Stimulated activated CD4-positive, alpha-beta T cell treated with anti-CD3 and anti-CD28 coated beads, Interleukin-2, amount 100 ng/mL, for 4 hours (primary cell): ENCODE data around the gene TRIM63.

ENCODE experiments used
- DNase-seq: peaks from one replicate; pipeline ENCODE4 v3.0.0-alpha.2; 2020; ENCODE audit warnings: low read depth

The TRIM63 gene

DNA sequence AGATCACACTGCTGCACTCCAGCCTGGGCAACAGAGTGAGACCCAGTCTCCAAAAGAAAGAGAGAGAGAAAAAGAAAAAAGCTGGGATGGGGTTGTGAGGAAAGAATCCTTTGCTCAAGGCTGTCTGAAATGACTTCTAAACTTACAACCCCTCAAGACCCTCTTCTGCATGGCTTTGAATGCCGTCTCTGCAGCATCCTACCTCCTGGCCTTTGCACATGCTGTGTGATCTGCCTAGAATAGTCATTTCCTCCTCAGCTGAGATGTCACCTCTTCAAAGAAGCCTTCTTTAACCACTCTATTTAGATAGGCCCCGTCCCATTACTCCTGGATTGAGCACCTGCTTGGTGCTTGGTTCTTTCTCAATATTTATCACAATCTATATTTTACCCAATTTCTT lies 17.4 kb upstream of the TRIM63 start:
- DNase-seq = no peak

GRCh38 chr1:26084091-26084561 lies 16.7 kb upstream of the TRIM63 start:
- no peak for DNase-seq

DNA sequence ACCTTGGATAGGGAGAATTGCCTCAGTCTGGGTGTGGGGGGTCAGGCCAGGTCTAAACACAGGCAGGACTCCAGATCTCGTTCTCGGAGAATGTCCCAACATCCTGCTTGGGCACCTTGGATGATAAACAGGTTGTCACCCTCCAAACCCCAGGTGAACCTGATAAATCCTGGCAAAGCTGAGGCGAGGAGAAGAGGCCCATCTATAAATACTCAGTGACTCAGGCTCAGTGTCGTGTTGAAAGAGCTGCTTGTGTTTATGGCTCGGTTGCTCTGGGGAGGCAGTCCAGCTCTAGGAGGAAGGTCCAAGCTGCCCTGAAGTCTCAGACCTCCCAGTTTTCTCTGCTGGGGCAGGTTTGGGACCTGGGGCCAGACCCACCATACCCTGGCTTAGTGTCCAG lies 15.8 kb upstream of the TRIM63 start:
- no peak for DNase-seq

GRCh38 chr1:26082020-26082350 lies 14.6 kb upstream of the TRIM63 start:
- no peak for DNase-seq

DNA sequence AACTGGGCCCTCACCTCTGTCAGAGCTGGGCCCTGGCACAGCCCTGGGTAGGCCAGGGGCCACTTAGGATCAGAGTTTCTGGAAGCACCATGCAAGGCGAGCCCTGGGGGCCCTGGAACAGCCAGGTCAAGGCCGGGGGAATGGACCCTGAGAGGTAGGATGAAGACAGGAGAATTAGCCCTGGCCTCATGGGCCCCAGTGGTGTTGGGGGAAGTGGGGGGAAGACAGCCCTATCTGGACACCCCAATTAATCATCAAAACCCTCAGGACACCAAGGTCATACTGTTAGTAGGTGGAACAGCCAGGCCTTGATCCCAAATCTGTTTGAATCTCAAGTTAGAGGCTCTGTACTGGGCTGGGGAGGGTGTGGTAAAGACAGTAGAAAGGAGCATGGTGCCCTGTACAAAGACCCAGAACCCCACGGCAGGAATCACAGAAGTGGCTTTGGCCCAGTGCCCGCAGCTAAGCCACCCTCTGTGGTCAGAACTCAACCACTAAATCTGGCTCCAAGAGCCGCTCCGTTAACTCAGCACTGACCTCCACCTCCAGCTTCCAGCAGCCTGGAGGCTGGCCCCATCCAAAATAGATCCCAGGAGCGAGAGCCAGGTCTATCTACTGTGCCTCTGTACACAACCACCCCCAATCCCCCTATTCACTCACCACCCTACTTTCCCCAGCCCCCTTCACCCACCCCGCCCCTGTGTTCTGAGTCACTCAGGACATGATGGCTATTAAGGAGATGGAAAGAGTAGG lies 14.0 kb upstream of the TRIM63 start:
- no peak for DNase-seq

GRCh38 chr1:26079960-26080814 lies 12.8 kb upstream of the TRIM63 start:
- DNase-seq = no peak

GRCh38 chr1:26079178-26079563 lies 11.7 kb upstream of the TRIM63 start:
- no peak for DNase-seq

GRCh38 chr1:26078286-26079177 lies 11.1 kb upstream of the TRIM63 start:
- no peak for DNase-seq

DNA sequence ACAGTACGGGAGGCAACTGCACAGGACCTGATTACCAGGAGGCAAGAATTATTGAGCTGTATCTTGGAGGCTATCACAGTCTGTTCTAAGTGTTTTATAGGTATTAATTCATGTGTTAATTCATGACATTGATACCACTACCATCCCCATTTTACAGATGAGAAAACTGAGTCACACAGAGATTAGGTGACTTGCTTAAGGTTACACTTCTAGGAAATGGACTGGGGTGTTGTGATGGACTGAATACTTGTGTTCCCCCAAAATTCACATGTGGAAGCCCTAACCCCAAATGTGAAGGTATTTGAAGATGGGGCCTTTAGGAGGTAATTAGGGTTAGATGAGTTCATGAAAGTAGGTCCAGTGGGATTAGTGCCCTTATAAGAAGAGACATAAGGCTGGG lies 10.1 kb upstream of the TRIM63 start:
- no peak for DNase-seq

DNA sequence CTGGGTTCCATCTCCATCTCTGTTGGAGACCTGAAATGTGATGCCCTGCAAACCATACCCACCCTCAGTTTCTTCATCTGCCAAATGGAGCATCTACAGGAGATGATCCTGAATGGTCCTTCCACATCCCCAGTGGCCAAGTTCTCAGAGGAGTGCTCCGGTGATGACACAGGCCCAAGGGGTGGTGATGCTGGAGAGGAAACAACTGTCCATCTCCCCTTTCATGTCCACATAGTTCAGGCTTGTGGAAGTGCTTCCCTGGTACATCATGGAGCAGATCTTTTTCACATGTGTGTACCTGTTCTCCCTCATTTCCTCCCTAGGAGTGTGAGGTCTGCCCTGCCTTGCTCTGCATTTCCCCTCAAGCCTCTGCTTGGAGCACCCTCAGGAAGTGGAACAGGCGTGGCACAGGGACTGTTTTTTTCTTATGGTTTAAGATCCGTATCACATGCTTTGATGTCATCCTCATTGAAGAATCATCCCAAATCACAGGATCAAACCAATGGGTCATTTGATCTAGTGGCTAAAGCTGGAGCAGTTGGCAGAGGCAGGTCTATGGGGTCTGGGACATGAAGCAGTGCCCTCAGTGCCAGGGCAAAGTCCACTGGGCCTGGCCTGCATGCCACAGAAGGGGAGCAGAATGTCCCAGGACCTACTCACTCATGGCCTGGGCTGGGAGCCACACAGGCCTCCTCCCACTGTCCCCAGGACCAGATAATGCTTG lies 8.2 kb upstream of the TRIM63 start:
- DNase-seq = no peak

- DNase-seq = no peak
These were observed 4.9 kb upstream of the TRIM63 start for GRCh38 chr1:26072305-26072704.

DNA sequence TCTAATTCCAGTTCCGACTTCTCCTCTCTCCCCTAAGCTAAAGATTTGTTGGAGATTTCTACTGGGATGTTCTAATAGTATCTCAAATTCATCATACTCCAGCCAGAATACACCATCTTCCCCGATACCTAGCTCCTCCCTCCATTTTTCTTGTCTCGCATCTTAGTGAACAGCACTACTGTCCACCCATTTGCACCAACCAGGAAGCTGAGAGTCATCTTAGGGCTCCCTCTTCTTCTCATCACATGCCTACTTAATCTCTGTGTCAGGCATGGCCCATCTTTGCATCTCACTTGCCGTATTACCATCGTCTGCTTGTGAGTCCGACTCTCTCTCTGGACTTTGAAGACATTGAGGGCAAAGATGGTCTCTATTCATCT lies 3.5 kb upstream of the TRIM63 start:
- DNase-seq = no peak

GRCh38 chr1:26070296-26070962 lies 3.0 kb upstream of the TRIM63 start:
- no peak for DNase-seq

DNA sequence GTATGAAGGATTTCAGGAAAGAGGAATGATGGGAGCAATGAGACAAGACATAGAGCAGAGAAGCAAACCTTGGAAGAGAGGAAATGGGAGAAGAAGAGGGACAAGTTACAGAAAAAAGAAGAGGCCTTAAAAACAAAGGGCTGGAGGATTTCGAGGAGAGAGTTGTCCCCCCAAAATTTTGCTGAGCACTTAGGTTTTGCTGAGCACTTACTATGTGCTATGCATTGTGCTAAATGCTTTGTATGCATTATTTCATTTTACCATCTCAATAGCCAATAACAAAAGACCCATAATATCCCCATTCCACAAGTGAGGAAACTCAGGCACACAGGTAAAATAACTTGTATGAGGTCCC lies 2.5 kb upstream of the TRIM63 start:
- DNase-seq = no peak

DNA sequence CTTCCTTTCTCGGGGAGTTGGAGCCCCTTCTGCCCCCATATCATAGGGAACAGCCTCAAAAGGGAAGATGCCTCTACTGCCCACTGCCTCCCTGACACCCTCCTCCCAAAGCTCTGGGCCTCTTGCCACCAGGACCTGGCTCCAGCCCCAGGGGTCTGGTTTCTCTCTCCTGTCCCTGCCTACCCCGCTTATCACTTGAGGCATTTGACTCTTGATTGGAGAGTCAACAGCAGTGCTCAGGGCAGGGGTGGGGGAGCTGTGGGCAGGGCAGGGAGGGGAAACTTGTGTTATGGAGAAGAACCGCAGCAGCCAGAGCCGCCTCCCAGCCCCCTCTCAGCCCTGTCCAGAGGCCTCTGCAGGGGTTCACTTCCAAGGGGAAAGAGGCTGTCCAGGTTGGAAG lies 573 bp downstream of the TRIM63 start:
- no peak for DNase-seq

- no peak for DNase-seq
These were observed 1.3 kb downstream of the TRIM63 start for GRCh38 chr1:26066160-26066559.

DNA sequence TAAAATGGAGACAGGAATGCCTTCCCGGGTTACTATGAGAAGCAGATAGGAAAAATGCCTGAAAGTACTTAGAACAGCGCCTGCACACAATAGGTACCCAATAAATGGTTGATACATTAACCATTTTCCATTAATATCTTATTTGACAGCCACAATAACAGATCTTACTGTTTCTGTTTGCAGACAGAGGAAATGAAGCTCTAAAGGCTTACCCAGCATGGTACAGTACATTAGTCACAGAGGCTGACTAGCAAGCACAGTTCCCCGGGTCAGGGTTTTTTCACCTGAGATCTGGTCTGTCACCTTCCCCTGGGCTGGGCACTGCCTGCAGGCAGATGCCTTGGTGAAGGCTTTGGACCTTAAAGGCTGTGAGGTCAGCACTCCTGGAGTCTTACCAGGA lies 2.9 kb downstream of the TRIM63 start:
- no peak for DNase-seq

DNA sequence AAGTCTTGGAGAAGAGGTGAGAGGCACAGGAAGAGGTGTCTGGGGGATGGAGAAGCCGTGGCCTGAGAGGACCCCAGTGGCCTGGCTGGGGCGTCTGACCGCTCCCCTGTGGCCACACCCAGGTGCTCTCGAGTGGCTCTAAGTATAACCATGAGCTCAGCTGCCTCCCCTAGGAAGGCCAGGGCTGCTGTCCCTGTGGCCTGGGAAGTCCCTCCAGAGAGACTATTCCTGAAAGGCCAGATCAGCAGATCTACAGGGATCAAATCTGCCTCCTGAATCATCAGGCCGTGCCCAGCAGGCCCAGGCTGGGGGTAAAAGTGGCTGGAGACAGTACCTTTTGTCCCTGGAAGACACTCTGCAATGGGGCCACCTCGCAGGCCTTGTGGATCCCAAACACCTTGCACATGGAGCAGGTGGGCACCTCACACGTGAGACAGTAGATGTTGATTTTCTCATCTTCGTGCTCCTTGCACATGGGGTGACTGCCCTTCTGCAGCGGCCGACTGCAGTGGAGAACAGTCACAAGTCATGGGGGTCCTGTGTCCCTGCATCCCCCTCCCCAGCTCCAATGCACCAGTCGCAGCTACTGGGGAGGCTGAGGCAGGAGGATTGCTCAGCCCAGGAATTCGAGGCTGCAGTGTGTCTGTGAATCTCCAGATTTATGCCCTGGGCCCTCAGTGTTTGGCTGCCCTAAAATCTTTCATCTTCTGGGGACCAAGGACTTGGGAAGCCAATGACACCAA lies 6.4 kb downstream of the TRIM63 start:
- DNase-seq = no peak

- DNase-seq = no peak
These were observed 7.5 kb downstream of the TRIM63 start for GRCh38 chr1:26059906-26060305.

- no peak for DNase-seq
These were observed 9.3 kb downstream of the TRIM63 start for GRCh38 chr1:26058052-26058595.
